Kidney glomerular epithelial cell (primary cell): ENCODE results near the gene TCEAL4.

ENCODE experiments used
- DNase-seq: peaks from one replicate; lab custom pipeline; 2025; lab: John Stamatoyannopoulos, UW

The TCEAL4 gene

GRCh38 chrX:103585411-103586313, at the start of gene TCEAL4:
TSS of gene TCEAL4 (plus strand) at chrX:103585515. CDS start at chrX:103586676, 1,161 bp downstream.
- no peak for DNase-seq

- no peak for DNase-seq
Measured at GRCh38 chrX:103536071-103536470, 49.2 kb upstream of the TCEAL4 start.

- DNase-seq, result no peak
Measured at GRCh38 chrX:103536732-103537131, 48.6 kb upstream of the TCEAL4 start.

- no peak for DNase-seq
Measured at GRCh38 chrX:103537871-103538387, 47.4 kb upstream of the TCEAL4 start.

GRCh38 chrX:103538728-103539127, 46.6 kb upstream of the TCEAL4 start:
- no peak for DNase-seq

- no peak for DNase-seq
Measured at GRCh38 chrX:103539695-103540094, 45.6 kb upstream of the TCEAL4 start.

GRCh38 chrX:103540145-103540544, 45.2 kb upstream of the TCEAL4 start:
- DNase-seq, result no peak

- DNase-seq, result no peak
Measured at GRCh38 chrX:103549916-103550315, 35.4 kb upstream of the TCEAL4 start.

GRCh38 chrX:103550415-103551051, 34.8 kb upstream of the TCEAL4 start:
- DNase-seq, result no peak

GRCh38 chrX:103552236-103552635, 33.1 kb upstream of the TCEAL4 start:
- no peak for DNase-seq

GRCh38 chrX:103554687-103555424, 30.5 kb upstream of the TCEAL4 start:
- no peak for DNase-seq

GRCh38 chrX:103556963-103557612, 28.2 kb upstream of the TCEAL4 start:
- no peak for DNase-seq

- DNase-seq, result no peak
Measured at GRCh38 chrX:103560256-103560655, 25.1 kb upstream of the TCEAL4 start.

GRCh38 chrX:103562801-103563200, 22.5 kb upstream of the TCEAL4 start:
- no peak for DNase-seq

- DNase-seq, result no peak
Measured at GRCh38 chrX:103565197-103565596, 20.1 kb upstream of the TCEAL4 start.

GRCh38 chrX:103565752-103566151, 19.6 kb upstream of the TCEAL4 start:
- no peak for DNase-seq

GRCh38 chrX:103571121-103571520, 14.2 kb upstream of the TCEAL4 start:
- no peak for DNase-seq

- DNase-seq, result no peak
Measured at GRCh38 chrX:103571726-103572125, 13.6 kb upstream of the TCEAL4 start.

GRCh38 chrX:103573202-103573601, 12.1 kb upstream of the TCEAL4 start:
- DNase-seq, result no peak

- no peak for DNase-seq
Measured at GRCh38 chrX:103584596-103584995, 719 bp upstream of the TCEAL4 start.

- no peak for DNase-seq
Measured at GRCh38 chrX:103586314-103586646, 965 bp downstream of the TCEAL4 start.

GRCh38 chrX:103586659-103587058, 1.3 kb downstream of the TCEAL4 start:
- DNase-seq, result no peak
